Measurements from ENCODE around the gene CGRRF1.

Gene CGRRF1

DNA sequence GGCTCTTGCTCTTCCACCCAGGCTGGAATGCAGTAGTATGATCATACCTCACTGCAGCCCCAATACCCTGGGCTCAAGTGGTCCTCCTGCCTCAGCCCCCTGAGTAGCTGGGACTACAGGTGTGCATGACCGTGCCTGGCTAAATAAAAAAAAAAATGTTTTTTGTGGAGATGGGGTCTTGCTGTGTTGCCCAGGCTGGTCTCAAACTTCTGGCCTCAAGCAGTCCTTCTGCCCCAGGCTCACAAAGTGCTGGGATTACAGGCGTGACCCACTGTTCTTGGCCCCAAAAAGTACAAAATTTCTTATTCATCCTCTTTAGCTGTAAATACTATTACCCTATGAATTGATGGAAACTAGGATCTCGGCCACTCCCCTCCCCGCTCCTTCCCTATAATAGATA is 14.7 kb downstream of the CGRRF1 start:
- no peak for TF ChIP-seq CTCF (IDR thresholded peaks at IDR 0.05)
- Histone ChIP-seq H3K4me3 (no peak overlapping the region), H3K27ac (no peak overlapping the region)
- DNase-seq (ENCODE audit: low spot score) = no peak

GRCh38 chr14:54528973-54529372 is 19.3 kb downstream of the CGRRF1 start:
- Histone ChIP-seq H3K4me3 (no peak overlapping the region), H3K27ac (no peak overlapping the region)
- no peak for DNase-seq (ENCODE audit: low spot score)
- no peak for TF ChIP-seq CTCF (IDR thresholded peaks at IDR 0.05)

- TF ChIP-seq CTCF (IDR thresholded peaks at IDR 0.05) = no peak
- Histone ChIP-seq H3K4me3 (no peak overlapping the region), H3K27ac (no peak overlapping the region)
- DNase-seq (ENCODE audit: low spot score) = no peak
These were observed 20.1 kb downstream of the CGRRF1 start for GRCh38 chr14:54529811-54530210.

DNA sequence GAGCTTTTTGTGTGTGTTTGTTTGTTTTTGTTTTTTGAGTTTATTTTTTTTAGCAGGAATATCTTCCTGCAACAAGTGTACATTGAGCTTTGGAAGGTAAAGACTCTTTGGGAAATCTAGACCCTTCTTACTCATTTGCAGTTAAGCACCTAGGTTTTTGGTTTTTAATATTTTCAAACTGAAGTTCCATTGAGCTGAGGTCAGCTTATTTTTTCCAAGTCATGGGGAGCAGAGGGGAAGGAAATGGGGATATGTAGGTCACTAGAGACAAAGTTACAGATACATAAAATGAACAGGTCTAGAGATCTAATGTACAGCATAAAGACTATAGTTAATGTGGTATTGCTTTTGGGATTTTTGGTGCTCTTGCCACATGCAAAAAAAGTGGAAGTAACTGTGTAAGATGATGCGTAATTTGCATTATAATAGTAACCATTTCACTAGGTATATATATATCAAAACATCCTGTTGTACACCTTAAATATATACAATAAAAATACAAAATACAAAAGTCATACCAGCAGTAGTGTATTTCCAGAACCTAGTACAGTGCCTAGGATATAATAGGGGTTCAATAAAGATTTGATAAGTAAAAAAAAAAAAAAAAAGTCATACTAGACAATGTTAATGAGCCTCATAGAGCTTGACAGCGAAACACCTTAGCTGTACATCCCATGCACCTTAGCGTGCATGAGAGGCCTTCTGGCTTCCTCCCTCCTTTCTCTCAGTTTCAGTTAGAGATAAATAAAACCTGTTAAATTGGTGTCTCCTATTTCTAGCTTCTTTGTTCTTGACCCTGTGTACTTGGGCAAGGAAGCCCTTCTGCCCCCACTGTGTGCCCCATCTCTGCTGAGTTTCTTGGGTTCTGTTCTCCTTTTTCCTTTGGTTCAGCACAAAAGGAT is 22.7 kb downstream of the CGRRF1 start:
- H3K4me3 ChIP-seq = no peak overlapping the region
- no peak for TF ChIP-seq CTCF (IDR thresholded peaks at IDR 0.05)
- DNase-seq (ENCODE audit: low spot score) = no peak

GRCh38 chr14:54533100-54533499 is 23.4 kb downstream of the CGRRF1 start:
- H3K27ac ChIP-seq = no peak overlapping the region
- no peak overlapping the region for H3K4me3 ChIP-seq
- TF ChIP-seq CTCF (IDR thresholded peaks at IDR 0.05) = no peak
- no peak for DNase-seq (ENCODE audit: low spot score)

More for the DNA sequence above, 22.7 kb downstream of the CGRRF1 start:
- H3K27ac ChIP-seq = no peak overlapping the region

DNA sequence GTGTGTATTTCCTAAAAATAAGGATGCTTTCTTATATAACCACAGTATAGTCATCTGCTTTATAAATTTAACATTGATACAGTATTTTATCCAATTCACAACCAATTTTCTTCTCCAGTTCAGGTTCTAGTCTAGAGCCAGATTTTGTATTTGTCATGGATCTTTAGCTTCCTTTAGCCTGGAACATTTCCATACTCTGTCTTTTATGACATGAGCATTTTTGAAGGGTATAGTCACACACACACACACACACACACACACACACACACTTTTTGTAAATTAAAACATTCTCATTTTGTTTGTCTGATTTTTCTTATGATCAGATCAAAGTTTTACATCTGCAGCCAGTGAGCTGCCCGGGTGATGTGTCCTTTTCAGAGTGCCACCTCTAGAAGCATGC is 25.4 kb downstream of the CGRRF1 start:
- TF ChIP-seq CTCF (IDR thresholded peaks at IDR 0.05) = no peak
- H3K4me3 ChIP-seq = no peak overlapping the region
- H3K27ac ChIP-seq = no peak overlapping the region
- DNase-seq (ENCODE audit: low spot score) = no peak

GRCh38 chr14:54535646-54536045 is 25.9 kb downstream of the CGRRF1 start:
- Histone ChIP-seq H3K27ac (no peak overlapping the region), H3K4me3 (no peak overlapping the region)
- DNase-seq (ENCODE audit: low spot score) = no peak
- no peak for TF ChIP-seq CTCF (IDR thresholded peaks at IDR 0.05)
